Activated CD8-positive, alpha-beta memory T cell treated with anti-CD3 and anti-CD28 coated beads, Interleukin-2, amount 50 U/mL, for 24 hours (primary cell): ENCODE measurements around the gene ELMO3.

Source experiments
- DNase-seq: peaks from one replicate; pipeline ENCODE4 v3.0.0-alpha.2; 2020; ENCODE audit errors: extremely low read depth

The ELMO3 gene

DNA sequence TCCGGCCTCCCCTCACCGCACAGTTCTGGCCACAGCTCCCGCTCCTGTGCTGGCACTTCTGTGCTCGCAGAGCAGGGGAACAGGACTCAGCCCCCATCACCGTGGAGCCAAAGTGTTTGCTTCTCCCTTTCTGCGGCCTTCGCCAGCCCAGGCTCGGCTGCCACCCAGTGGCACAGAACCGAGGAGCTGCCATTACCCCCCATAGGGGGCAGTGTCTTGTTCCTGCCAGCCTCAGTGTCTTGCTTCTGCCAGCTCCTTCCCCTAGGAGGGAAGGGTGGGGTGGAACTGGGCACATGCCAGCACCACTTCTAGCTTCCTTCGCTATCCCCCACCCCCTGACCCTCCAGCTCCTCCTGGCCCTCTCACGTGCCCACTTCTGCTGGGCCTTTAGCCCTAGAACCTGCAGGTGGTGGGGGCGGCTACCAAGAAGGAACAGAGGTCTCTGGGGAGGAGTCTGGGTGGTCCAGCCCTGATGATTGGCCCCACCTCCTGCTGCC, 645 bp upstream of the ELMO3 start:
- DNase-seq, result no peak

DNA sequence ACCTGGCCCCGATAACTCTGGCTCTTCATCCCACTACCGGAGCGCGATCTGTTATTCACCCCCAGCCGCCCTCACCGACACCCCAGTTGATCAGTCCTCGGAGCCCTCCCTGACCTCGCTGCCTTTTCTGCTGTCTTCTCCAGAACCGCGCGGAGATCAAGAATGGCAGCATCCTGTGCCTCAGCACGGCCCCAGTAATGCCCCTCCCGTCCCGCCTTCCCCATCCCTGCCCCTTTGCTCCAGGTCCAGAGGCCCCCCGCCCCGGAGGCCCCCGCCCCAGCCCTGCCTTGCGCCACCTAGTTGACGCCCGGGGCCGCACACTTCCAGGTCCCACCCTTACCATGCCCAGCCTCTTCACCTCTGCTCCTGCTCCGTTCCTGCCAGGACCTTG, 872 bp downstream of the ELMO3 start:
- no peak for DNase-seq

DNA sequence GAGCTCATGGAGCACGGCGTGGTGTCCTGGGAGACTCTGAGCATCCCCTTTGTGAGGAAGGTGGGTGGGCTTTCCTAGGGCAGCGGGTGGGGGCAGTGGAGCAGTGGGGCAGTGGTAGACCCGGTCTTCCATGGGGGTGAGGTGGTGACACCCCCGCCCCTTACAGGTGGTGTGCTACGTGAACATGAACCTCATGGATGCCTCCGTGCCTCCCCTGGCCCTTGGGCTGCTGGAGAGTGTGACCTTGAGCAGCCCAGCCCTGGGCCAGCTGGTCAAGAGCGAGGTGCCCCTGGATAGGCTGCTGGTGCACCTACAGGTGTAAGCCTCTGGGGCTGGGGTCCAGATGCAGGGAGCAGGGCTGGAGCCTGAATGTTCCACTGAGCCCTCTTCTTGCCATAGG, 1.6 kb downstream of the ELMO3 start:
- no peak for DNase-seq

DNA sequence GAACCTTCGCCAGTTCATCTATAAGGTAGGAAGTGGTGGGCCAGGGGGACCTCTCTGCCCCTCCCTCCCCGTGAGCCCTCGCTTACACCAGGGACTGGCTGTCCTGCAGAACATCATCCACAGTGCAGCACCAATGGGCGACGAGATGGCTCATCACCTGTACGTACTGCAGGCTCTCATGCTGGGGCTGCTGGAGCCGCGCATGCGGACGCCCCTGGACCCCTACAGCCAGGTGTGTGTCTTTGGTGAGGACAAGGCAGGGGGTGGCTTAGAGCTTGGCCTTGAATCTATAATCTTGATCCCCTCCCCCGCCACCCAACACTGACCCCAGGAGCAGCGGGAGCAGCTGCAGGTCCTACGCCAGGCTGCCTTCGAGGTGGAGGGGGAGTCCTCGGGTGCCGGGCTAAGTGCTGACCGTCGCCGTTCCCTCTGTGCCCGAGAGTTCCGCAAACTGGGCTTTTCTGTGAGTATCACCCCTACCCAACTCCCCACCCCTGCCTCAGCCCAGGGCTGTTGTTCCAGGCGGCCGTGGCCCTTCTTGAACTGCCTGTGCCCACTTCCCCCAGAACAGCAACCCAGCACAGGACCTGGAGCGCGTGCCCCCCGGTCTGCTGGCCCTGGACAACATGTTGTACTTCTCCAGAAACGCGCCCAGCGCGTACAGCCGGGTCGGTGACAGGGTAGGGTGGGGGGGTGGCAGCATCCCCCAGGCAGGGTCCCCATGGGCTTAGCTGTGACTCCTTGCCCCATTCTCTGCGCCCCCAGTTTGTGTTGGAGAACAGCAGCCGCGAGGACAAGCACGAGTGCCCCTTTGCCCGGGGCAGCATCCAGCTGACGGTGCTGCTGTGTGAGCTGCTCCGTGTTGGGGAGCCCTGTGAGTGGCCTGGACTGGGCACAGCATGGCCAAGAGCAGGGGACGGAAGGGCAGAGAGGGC, 2.7 kb downstream of the ELMO3 start:
- no peak for DNase-seq

DNA sequence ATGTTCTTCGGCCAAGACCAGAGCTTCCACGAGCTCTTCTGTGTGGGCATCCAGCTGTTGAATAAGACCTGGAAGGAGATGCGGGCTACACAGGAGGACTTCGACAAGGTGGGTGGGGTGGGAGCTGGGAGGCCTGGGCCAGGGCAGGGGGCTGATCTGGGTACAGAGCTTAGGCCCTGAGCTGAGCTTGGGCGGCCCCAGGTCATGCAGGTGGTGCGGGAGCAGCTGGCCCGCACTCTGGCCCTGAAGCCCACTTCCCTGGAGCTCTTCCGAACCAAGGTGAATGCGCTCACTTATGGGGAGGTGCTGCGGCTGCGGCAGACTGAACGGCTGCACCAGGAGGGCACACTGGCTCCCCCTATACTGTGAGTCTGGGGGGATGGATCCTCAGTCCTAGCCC, 3.5 kb downstream of the ELMO3 start:
- no peak for DNase-seq

DNA sequence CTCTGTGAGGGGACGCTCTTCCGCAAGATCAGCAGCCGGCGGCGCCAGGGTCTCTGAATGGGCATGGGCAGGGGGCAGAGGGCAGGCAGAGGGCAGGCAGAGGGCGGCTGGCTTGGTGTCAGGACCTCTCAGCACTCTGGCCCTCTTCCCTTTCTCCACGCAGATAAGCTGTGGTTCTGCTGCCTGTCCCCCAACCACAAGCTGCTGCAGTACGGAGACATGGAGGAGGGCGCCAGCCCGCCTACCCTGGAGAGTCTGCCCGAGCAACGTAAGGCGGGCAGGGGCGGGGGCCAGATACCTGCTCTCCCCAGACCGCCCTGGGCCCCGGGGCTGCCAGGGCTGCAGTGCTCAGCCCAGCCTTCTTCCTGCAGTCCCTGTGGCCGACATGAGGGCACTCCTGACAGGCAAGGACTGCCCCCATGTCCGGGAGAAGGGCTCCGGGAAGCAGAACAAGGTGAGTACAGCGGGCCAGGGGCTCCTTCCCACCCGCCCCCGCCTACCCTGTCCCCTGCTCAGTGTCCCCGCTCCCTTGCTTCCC, 4.1 kb downstream of the ELMO3 start:
- DNase-seq, result no peak

DNA sequence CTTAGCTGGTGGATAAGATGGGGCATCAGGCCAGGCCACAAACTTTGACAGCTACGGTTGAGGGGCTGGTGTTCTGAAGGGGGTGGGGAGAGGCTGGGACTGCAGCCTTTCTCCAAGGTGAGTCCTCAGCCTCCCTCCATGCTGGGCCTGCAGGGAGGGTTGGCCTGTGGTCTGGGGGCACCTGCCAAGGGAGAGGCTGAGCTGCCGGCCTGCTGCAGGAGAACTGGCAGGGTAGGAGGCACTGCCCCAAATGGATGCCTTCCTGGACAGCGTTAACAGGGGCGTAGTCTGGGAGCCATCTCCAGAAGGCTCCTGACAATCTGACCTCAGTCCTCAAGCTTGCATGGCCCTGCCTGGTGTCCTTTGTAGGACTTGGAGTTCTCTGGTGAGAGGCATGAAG, 5.1 kb downstream of the ELMO3 start:
- no peak for DNase-seq

DNA sequence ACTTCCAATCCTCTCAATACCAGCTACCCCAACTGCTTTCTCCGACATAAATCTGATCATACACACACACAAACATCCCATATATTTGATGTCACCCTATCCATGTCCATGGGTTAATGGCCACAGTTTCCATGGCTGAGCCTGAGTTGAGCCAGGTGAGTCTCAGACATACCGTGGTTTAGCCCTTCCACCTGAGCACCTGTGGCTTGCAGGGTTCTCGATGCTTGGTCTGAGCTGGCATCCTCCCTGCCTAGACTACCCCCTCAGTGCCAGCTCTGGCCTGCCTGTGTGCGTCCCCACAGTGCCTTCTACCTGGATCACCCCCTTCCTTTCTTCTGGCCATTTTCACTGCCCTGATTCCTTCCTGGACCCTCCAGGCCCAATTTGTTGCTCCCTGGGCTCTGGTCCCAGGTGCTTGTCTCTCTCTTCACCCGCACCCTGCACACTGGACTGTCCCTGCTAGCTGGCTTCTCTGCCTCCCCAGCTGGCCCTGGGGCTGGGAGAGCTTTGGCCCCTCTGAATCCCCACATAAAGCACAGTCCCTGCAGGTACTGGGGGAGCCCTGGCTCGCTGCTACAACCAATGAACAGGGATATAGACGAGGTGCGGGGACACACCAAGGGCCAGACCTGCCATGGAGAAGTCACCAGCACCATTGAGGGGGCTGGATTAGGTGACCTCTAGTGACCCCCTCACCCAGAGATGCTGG, 7.4 kb downstream of the ELMO3 start:
- no peak for DNase-seq

DNA sequence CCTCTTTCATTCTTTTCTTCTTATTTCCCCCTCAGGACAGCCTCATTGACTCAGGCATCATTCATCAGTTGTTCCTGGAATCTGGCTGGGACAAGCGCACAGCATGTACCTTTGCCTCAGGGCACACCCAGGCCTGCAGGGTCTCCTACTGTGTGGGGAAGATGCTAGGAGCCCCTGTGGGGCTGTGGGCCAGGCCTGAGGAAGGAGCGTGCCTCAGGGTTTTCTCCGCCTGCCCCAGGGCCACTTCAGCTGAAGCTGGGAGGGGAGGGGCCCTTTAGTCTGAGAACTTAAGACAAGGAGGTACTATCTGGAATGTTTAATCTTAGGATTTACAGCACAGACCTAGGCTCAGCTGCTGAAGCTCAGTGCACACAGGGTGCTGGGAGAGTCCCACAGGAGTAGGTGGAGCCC, 7.9 kb downstream of the ELMO3 start:
- DNase-seq, result no peak

DNA sequence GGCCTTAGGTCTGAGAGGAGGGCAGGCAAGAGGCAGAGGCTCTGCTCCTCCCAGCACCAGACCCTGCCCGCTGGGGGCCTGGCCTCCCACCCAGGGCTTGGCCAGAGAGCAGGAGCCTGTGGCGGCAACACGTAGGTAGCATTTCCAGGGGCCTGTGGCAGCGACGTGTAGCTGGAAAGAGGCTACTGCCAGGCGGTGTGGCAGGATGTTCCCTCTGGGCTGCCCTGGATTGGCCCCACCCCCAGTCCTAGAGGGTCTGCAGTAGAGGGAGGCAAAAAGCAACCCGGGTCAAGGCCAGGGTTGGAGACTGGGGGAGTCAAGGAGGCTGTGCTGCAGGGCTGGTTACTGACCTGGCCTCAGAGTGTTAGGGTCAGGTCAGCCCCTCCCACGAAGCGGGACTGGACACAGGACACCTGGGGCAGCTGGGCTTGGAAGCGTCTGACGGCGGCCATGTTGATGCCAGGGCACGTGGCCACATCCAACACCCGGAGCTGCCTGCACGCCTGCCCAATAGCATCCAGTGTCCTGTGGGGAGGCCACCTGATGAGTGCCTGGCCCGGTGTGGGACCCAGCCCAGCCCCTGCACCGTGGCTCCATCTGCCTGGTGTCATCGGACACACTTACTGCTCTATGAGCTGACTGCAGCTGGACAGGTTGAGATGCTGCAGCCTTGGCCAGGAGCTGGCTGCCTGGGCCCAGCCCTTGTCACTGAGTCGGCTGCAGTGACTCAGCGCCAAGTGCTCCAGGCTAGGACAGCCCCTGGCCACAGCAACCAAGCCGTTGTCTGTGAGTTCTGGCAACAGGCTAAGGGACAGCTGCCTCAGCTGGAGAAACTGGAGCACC, 8.5 kb downstream of the ELMO3 start:
- no peak for DNase-seq

DNA sequence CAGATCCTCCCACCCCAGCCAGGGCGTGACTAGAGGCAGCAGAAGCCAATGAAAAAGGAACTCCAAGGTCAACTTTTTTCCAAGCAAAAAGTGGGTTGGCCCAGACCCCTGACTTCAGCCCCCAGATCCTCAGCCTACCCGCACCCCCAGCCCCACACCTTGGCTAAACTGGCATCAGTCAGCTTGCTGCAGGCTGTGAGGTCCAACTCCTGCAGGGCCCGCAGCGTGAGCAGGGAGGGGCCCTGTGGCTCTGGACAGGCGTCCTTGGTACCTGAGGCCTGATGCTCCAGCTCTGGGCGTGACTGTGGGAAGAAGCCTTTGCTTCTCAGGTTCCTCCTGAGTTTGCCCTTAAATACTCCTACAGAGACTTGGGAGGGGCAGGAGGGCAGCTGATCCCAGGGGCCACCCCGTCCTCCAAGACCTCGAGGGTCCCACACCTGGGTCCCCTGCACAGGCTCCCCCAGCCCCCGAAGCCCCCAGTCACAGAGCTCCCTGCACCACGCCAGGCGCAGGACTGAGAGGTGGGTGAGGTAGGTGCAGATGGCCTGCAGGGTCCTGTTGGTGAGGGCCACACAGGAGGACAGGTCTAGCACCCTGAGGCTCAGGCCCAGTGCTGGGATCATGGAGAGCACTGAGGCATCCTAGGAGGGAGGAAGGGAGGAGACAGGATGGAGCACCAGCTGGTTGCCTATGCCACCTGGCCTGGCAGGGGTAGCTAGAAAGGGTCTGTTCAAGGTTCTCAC, 9.4 kb downstream of the ELMO3 start:
- no peak for DNase-seq

DNA sequence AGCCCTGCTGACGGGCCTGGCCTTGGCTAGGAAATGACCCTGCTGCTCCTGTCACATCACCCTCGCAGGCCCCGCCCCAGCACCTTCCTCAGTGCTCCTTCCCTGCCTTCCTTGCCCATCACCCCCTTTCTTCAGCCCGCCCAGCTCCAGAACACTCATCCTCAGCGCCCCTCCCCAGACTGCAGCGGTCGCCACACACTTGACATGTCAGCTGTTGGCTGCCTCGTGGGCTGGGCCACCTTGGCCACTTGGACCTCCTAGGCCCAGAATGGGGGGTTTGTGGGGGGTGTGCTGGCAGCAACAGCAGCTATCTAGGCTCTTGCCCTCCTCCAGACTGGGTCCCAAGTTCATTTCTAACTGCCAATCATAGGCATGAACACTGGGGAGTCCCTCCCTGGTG, 10.6 kb downstream of the ELMO3 start:
- no peak for DNase-seq

DNA sequence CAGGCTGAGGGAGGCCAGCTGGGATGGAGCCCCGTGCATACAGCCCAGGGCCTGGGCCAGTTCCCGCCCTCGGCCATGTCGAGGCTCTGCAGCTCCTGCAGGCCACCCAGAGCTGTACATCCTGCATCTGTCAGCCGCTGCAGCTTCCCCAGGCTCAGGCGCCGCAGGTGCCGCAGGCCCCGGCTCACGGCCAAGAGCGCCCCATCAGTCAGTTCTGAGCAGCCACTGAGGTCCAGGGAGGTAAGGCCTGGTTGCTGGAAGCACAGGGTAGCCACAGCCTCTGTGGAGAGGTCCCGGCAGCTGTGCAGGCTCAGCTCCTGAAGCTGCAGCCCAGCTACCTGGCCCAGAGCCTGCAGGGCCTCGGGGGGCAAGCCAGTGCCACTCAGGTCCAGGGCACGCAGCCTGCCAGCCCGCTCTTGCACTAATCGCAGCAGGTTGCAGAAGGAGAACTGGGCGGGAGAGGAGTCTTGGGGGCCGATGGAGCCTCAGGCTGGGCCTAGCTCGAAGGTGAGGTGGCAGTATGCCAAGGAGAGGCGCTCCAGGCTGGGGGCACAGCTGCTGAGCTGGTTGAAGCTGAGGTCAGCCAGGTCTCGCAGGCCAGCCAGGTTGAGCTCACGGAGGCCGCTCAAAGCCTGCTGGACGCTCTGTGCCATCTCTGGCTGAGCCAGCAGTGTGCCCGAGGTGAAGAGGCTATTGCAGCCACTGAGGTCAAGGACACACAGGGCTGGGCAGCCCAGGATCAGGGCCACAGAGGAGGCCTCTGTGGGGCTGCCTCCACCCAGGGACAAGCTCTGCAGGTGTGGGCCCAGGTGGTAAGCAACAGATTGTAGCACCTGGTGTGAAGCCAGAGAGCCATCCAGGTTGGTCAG, 11.4 kb downstream of the ELMO3 start:
- DNase-seq, result no peak

DNA sequence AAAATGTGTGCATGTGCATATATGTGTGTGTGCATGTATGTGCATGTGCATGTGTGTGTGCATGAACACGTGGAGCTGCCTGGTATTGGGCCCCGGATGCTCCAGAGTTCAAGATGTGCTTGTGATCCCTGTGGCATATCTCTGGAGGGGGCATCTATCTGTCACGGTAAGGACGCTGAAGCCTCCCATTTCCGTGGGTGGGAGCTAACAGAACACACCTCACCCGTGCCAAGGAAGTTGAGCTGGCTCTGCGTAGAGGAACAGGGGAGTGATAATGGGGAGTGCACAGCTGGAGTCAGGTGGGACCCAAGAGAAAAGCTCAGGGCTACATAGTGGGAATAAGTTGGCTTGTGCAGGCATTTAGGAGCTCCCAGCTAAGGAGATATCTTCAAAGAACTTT, 12.7 kb downstream of the ELMO3 start:
- DNase-seq, result no peak

DNA sequence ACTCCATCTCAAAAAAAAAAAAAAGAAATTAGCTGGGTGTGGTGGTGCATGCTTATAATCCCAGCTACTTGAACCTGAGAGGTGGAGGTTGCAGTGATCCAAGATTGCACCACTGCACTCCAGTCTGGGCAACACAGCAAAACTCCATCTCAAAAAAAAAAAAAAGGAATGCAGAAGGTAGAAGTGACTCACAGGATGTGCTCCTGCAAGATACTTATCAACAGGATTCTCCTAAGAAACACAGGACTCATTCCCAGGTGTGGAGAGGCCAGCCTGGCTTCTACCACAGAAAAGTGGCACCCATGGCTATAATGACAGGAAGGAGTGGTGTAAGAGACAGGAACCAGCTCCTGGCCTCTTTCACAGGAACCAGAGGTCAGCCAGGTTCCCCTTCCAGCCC, 13.8 kb downstream of the ELMO3 start:
- no peak for DNase-seq

DNA sequence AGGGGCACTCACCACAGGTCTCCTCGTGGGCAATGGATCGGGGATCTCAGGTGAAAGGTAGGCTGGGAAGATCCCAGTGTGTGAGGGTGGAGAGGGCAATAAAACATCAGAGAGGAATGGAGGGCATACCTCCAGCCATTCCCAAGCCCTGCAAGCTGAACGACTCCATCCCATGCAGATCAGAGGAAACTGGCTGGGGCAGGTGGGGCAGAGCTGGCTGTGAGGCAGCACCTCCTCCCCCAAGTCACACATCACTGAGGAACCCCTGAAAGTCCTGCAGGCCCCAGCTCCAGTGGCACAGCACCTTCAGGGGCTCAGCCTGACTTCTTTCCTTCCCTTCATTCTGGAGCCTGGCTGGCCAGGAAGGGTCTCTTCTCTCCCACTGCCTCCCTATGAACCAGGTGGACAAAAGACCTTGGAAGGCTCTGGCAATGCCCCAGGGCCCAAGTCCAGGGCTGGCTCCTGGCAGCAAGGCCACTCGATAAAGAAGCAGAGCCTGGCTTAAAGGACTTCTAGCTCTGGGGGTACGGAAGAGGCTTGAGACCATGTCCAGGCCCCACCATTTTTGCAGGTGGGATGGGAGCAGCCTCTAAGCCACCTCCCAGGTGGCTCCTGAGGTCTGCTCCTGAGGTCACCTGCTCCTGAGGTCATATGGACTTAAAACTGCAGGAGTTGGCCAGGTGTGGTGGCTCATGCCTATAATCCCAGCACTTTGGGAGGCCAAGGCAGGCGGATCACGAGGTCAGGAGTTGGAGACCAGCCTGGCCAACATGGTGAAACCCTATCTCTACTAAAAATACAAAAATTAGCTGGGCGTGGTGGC, 14.5 kb downstream of the ELMO3 start:
- DNase-seq, result no peak

DNA sequence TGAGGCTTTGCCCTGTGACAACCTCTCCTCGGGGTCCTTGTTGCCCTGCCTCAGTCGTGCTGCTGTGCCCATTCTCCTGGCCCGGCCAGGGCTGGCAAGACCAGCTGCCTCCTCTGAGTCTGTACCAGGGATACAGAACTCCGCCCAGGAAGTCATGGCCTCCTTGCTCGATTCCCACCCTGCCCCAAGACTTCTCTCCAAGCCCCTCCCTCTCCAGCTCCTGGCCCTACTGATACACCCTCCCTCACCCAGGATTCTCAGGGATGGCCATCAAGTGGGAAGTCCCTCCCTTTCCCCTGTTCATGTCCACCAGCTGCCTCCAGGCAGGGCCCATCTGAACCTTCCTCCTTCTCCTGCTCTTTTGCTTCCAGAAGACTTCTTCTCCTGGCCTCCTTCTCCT, 16.8 kb downstream of the ELMO3 start:
- DNase-seq, result no peak

DNA sequence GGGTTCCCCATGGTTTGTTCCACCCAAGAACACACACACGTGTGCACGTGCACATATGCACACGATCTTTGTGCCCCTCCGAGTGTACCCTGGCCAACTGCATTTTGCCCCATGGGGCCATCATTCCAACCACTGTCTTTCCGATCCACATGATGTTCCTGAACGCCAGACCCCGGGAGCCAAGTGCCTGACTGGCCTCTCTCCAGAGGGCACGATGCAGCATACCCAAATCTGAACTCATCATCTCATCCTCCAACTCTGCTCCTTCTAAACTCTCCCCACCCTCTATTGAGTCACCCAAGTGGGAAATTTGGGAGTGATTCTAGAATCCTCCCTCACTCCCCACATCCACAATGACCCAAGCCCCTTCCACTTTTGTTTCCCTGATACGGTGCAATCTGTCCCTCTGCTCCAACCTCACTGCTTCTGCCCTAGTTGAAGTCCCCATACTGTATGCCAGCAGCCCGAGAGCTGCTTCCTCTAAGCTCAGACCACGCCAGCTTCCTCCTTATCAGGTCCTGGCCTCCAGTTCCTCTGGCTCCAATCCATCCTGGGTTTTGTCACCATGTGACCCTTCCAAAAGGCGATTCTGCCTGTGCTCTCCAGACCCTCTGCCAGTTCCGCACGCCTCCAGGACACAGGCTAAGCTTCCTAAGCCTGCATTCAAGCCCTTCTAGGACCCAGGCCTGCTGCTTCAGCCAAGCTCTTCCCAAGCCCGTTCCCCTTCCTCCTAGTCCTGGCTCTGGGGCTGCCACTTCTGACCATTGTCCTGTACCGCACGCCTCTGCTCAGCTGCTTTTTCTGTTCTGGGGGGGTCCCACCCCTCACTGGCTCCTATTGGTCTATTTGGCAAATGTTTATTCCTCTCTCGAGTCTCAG, 17.9 kb downstream of the ELMO3 start:
- no peak for DNase-seq
